Measurements from ENCODE around the gene NLN.

GRCh38 chr5:65727491-65728156 lies 5.6 kb downstream of the NLN start:
- TF ChIP-seq CTCF (IDR thresholded peaks at IDR 0.05) = no peak
- TF ChIP-seq POLR2A (IDR thresholded peaks at IDR 0.05) = no peak

Data from adrenal gland (tissue), 5 donors.